GM12878 (cell line): ENCODE measurements around the gene CCNJL. TPM values are rescaled to one million over a fixed set of nuclear protein-coding genes. Genes with fewer than 3 reads are reported as not detected.

Experiments used
- ATAC-seq: fragments of 200-7000 bp; cut with Tn5 transposase; 3 replicates; pipeline ENCODE4 v1.9.1; 2020; ENCODE audit warnings: mild to moderate bottlenecking, moderate library complexity
- BruUV-seq: library from RNA; stranded (reverse); fragments of 400-500 nt; replicated peaks from 2 replicates; lab custom pipeline; 2021; lab: Mats Ljungman, UMichigan
- CTCF ChIA-PET: fragments of 300-600 bp; sonication (Branson Sonifier 250); formaldehyde crosslinking; extraction: SDS; loops from one replicate; lab custom pipeline; 2021; ENCODE audit warnings: inconsistent platforms; lab: Yijun Ruan, JAX
- POLR2A ChIA-PET: fragments of 350-600 bp; formaldehyde crosslinking; extraction: SDS; loops from one replicate; lab custom pipeline; 2021; ENCODE audit warnings: inconsistent platforms; lab: Charles Lee
- RAD21 ChIA-PET: fragments of 300-600 bp; sonication (Branson Sonifier 250); formaldehyde crosslinking; loops from one replicate; lab custom pipeline; 2023; ENCODE audit warnings: antibody characterized with exemption; ENCODE audit not compliant: unreplicated experiment; lab: Charles Lee
- SMC1A ChIA-PET: fragments of 300-600 bp; sonication (Branson Sonifier 250); formaldehyde crosslinking; loops from one replicate; lab custom pipeline; 2023; ENCODE audit not compliant: unreplicated experiment, uncharacterized antibody; lab: Charles Lee
- DNase-seq: peaks from one replicate; pipeline ENCODE4 v3.0.0-alpha.2; 2011; ENCODE audit warnings: low read depth, low spot score
- FAIRE-seq: peaks from 3 replicates; lab custom pipeline; 2011; peaks lifted over from hg19 to GRCh38; lab: Jason Lieb, UNC
- H2AFZ ChIP-seq: 2 replicates; pipeline ENCODE4 v1.6.0; 2011; ENCODE audit warnings: low read depth, low read length, control low read depth; ENCODE audit not compliant: control insufficient read depth
- H3K27ac ChIP-seq: 2 replicates; pipeline ENCODE4 v1.5.1; 2011; ENCODE audit warnings: control low read depth; ENCODE audit not compliant: control insufficient read depth, insufficient read depth
- H3K27me3 ChIP-seq, 2 experiments: replicated peaks in 1 of 2; 2 replicates each; pipeline versions ENCODE4 v1.6.0 to v1.6.1; 2011; ENCODE audit warnings: low read length in 1 of 2; ENCODE audit not compliant: control insufficient read depth in 2 of 2, insufficient read depth in 2 of 2
- H3K36me3 ChIP-seq, 2 experiments: 2 replicates each; pipeline ENCODE4 v1.5.1; 2011; ENCODE audit warnings: low read length in 1 of 2; ENCODE audit not compliant: control insufficient read depth in 2 of 2, insufficient read depth in 2 of 2
- H3K4me1 ChIP-seq: 2 replicates; pipeline ENCODE4 v1.6.1; 2011; ENCODE audit warnings: mild to moderate bottlenecking, low read length, moderate library complexity, mixed read lengths; ENCODE audit not compliant: control insufficient read depth, insufficient read depth
- H3K4me2 ChIP-seq: 2 replicates; pipeline ENCODE4 v1.6.0; 2011; ENCODE audit warnings: control low read depth; ENCODE audit not compliant: control insufficient read depth, insufficient read depth
- H3K4me3 ChIP-seq: fragments of 200-600 bp; sonication (generic); 2 replicates; pipeline ENCODE4 v1.5.1; 2016
- H3K79me2 ChIP-seq: 2 replicates; pipeline ENCODE4 v1.6.0; 2011; ENCODE audit warnings: low read length; ENCODE audit not compliant: control insufficient read depth, insufficient read depth
- H3K9ac ChIP-seq: 2 replicates; pipeline ENCODE4 v1.8.0; 2011; ENCODE audit warnings: low read length, control low read depth, mixed read lengths; ENCODE audit not compliant: control insufficient read depth, insufficient read depth
- H3K9me3 ChIP-seq: replicated peaks from 3 replicates; pipeline ENCODE4 v1.5.1; 2011; ENCODE audit warnings: mild to moderate bottlenecking, low read length; ENCODE audit not compliant: control insufficient read depth, insufficient read depth
- H4K20me1 ChIP-seq: 2 replicates; pipeline ENCODE4 v1.6.0; 2011; ENCODE audit not compliant: control insufficient read depth, insufficient read depth
- ATF7 ChIP-seq: fragments of 450-650 bp; IDR thresholded peaks from 2 replicates; pipeline ENCODE4 v1.6.1; 2016; ENCODE audit warnings: low read depth, mild to moderate bottlenecking
- BCL11A ChIP-seq: IDR thresholded peaks from 2 replicates; pipeline ENCODE4 v1.6.1; 2011; ENCODE audit warnings: low read depth, low read length
- CHD1 ChIP-seq: IDR thresholded peaks from 2 replicates; pipeline ENCODE4 v1.6.1; 2012; ENCODE audit warnings: low read depth, low read length, improper control_type of control experiment
- DPF2 ChIP-seq: fragments of 450-650 bp; IDR thresholded peaks from 2 replicates; pipeline ENCODE4 v1.6.1; 2017; ENCODE audit warnings: mild to moderate bottlenecking
- FOS ChIP-seq: IDR thresholded peaks from 3 replicates; pipeline ENCODE4 v1.6.1; 2011; ENCODE audit warnings: borderline replicate concordance; ENCODE audit not compliant: insufficient read length; ENCODE audit errors: extremely low read depth
- IKZF2 ChIP-seq, 2 experiments: fragments of 450-650 bp; IDR thresholded peaks; 2 replicates each; pipeline ENCODE4 v1.6.1; 2017; ENCODE audit warnings: mild to moderate bottlenecking in 2 of 2, moderate library complexity in 2 of 2
- NR2C1 ChIP-seq: fragments of 450-650 bp; IDR thresholded peaks from 2 replicates; pipeline ENCODE4 v1.6.1; 2017; ENCODE audit warnings: antibody characterized with exemption, mild to moderate bottlenecking, moderate library complexity
- RAD21 ChIP-seq: IDR thresholded peaks from 2 replicates; pipeline ENCODE4 v1.6.1; 2011; ENCODE audit warnings: mild to moderate bottlenecking, low read depth, low read length, moderate library complexity; ENCODE audit not compliant: insufficient read depth
- RAD51 ChIP-seq: fragments of 450-650 bp; IDR thresholded peaks from 2 replicates; pipeline ENCODE4 v1.6.1; 2016; ENCODE audit warnings: moderate library complexity, mild to moderate bottlenecking, inconsistent platforms
- SMC3 ChIP-seq: IDR thresholded peaks from 2 replicates; pipeline ENCODE4 v1.6.1; 2011; ENCODE audit warnings: low read length, improper control_type of control experiment, borderline replicate concordance
- YBX1 ChIP-seq: fragments of 450-650 bp; IDR thresholded peaks from 2 replicates; pipeline ENCODE4 v1.6.1; 2016; ENCODE audit warnings: antibody characterized with exemption
- ZNF217 ChIP-seq: fragments of 450-650 bp; IDR thresholded peaks from 2 replicates; pipeline ENCODE4 v1.6.1; 2017; ENCODE audit warnings: antibody characterized with exemption, mild to moderate bottlenecking
- WGBS: methylation state at CpG from one replicate; pipeline ENCODE4 v1.1.6; 2016; ENCODE audit warnings: low lambda C conversion rate; ENCODE audit not compliant: insufficient replicate concordance, insufficient coverage; ENCODE audit errors: missing lambda C conversion rate; 5-methylcytosine and 5-hydroxymethylcytosine counted together
- in situ Hi-C: fragments of 300-500 bp; cut with MboI; formaldehyde crosslinking; loops from 9 replicates; pipeline ENCODE4 v1.14.3; 2018; ENCODE audit warnings: mixed read lengths
- intact Hi-C: fragments of 100-400 bp; cut with micrococcal nuclease; formaldehyde crosslinking; loops from one replicate; pipeline ENCODE4 v1.14.2; 2022; ENCODE audit not compliant: unreplicated experiment
- polyA plus RNA-seq, 11 experiments: library from polyadenylated mRNA; depleted of rRNA in 4 of 11; unstranded in 6 of 11; stranded (reverse) in 5 of 11; fragments of >200 nt; fragmentation: Nextera tagmentation in 4 of 11; fragmentation: Illumina TruSeq in 1 of 11; extraction: Ambion mirVana in 4 of 11; extraction: Trizol in 1 of 11; gene quantifications; 1 replicate in 1 of 11; 2 replicates in 10 of 11; pipeline versions ENCODE4 v1.2.1 to v1.2.3, GENCODE V29; 2011 to 2016; ENCODE audit warnings: inconsistent platforms in 2 of 11, missing spikeins in 2 of 11, low read depth in 1 of 11
- total RNA-seq, 4 experiments: library from RNA; depleted of rRNA in 3 of 4; stranded (reverse); fragments of >200 nt in 3 of 4; fragmentation: Illumina TruSeq in 1 of 4; extraction: Trizol in 1 of 4; gene quantifications; 2 replicates each; pipeline versions ENCODE4 v1.2.1 to v1.2.3, GENCODE V29; 2013 to 2021
- TF ChIP-seq, protein P1 (sequence below): IDR thresholded peaks from 2 replicates; pipeline ENCODE4 v1.6.1; 2011; ENCODE audit warnings: mild to moderate bottlenecking, low read depth, low read length, moderate library complexity; ENCODE audit not compliant: insufficient replicate concordance
- TF ChIP-seq, protein P2 (sequence below): fragments of 450-650 bp; IDR thresholded peaks from 2 replicates; pipeline ENCODE4 v1.6.1; 2014; ENCODE audit warnings: mild to moderate bottlenecking

CCNJL gene
- total and polyA plus RNA-seq, 10 of the 15 experiments (the other 5 are each of a cell fraction or from before 2014, with no cell fraction given), result 0.09 to 0.20 (median 0.10) TPM; not detected in 7

- H3K4me3 ChIP-seq, result no peak overlapping the region
- DNase-seq (no peak), FAIRE-seq (no peak), ATAC-seq (no peak)
- ChIA-PET POLR2A (no interaction called here), RAD21 (no interaction called here), CTCF (interaction anchor here (1.1 to 1.4 kb wide), 4 partner anchors 18 to 229 kb away, joined by 3 to 4 read pairs (median 3); no protein-coding TSS in a partner anchor), SMC1A (interaction anchor here (1.0 kb wide), 1 partner anchor 97 kb away, joined by 3 read pairs; no protein-coding TSS in a partner anchor)
- no peaks in the 10 kb centered on the region for H3K79me2 ChIP-seq
- H3K27me3 ChIP-seq, result no peaks in the 10 kb centered on the region
- no peak overlapping the region for H2AFZ ChIP-seq
- WGBS, result 13% methylated on average over 2 of the region's 2 CpGs
- H3K9me3 ChIP-seq, result no peaks in the 10 kb centered on the region
- H3K36me3 ChIP-seq, result no peaks in the 10 kb centered on the region
- no peak overlapping the region for H3K4me2 ChIP-seq
- no TSS peak for BruUV-seq
- in situ Hi-C loops, result no loop called here
- no peaks in the 10 kb centered on the region for H4K20me1 ChIP-seq
- intact Hi-C loops, result no loop called here
- TF ChIP-seq NR2C1, result no peak
- TF ChIP-seq, protein P1, sequence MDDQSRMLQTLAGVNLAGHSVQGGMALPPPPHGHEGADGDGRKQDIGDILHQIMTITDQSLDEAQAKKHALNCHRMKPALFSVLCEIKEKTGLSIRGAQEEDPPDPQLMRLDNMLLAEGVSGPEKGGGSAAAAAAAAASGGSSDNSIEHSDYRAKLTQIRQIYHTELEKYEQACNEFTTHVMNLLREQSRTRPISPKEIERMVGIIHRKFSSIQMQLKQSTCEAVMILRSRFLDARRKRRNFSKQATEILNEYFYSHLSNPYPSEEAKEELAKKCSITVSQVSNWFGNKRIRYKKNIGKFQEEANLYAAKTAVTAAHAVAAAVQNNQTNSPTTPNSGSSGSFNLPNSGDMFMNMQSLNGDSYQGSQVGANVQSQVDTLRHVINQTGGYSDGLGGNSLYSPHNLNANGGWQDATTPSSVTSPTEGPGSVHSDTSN, result no peak
- TF ChIP-seq CHD1, result no peak
- TF ChIP-seq ZNF217, result no peak
- TF ChIP-seq ATF7, result no peak
- TF ChIP-seq IKZF2 (IDR thresholded peaks at IDR 0.05), result no peak
- TF ChIP-seq, protein P2, sequence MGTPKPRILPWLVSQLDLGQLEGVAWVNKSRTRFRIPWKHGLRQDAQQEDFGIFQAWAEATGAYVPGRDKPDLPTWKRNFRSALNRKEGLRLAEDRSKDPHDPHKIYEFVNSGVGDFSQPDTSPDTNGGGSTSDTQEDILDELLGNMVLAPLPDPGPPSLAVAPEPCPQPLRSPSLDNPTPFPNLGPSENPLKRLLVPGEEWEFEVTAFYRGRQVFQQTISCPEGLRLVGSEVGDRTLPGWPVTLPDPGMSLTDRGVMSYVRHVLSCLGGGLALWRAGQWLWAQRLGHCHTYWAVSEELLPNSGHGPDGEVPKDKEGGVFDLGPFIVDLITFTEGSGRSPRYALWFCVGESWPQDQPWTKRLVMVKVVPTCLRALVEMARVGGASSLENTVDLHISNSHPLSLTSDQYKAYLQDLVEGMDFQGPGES, result no peak
- TF ChIP-seq FOS, result no peak
- no peak for TF ChIP-seq RAD51
- no peak for TF ChIP-seq BCL11A
- TF ChIP-seq SMC3, result no peak
- TF ChIP-seq YBX1, result no peak
- no peak for TF ChIP-seq RAD21
- TF ChIP-seq DPF2, result no peak
- H3K27ac ChIP-seq, result no peak overlapping the region
- H3K4me1 ChIP-seq, result no peaks in the 10 kb centered on the region
- H3K9ac ChIP-seq, result no peak overlapping the region
These were observed 61.5 kb downstream of the CCNJL start for GRCh38 chr5:160250826-160251225.
